Gastrocnemius medialis (tissue), 4 donors: ENCODE measurements around the gene GALNT2.

ENCODE experiments used
- POLR2A ChIP-seq, 2 donors: fragments of 450-650 bp; IDR thresholded peaks; one replicate each; pipeline ENCODE4 v1.6.1; 2017; ENCODE audit warnings: antibody characterized with exemption in 2 of 2, mild to moderate bottlenecking in 2 of 2, moderate library complexity in 2 of 2
- TF ChIP-seq, protein P1 (sequence below), 5 experiments: fragments of 450-650 bp in 3 of 5; fragments of 200-600 bp in 2 of 5; sonication (generic) in 2 of 5; IDR thresholded peaks in 4 of 5; conservative IDR thresholded peaks in 1 of 5; 1 replicate in 4 of 5; 2 replicates in 1 of 5; pipeline ENCODE4 v1.5.1; 2016 to 2019; ENCODE audit warnings: antibody characterized with exemption in 5 of 5, mild to moderate bottlenecking in 3 of 5, moderate library complexity in 3 of 5

DNA sequence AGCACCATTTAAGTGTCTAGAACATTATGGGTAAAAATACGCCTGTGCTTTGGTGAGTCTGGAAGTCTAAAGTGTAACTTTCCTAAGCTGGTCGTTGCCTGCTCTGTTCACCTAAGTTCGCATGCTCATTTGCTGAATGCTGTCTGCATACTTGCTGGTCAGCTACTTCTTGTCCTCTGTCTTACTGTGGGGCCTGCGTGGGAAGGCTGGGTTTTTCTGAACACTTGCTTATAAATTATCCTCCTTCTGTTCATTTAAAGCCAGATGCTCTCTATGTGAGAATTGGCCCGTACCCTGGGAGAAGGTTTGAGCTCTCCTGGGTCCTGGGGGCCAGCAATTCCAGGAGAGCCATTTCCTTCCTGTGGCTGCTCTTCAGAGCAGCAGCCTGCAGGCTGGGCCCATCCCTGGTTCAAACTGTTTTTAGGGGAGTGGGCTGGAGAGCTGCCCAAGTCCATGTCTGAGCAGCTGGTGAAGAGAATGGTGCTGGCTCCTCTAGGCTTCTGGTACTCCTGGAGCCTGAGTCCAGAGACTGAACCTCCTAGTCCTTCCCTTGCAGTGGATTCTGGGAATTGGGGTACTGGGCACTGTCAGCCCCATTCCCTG is 75.7 kb downstream of the GALNT2 start:
- TF ChIP-seq, protein P1, sequence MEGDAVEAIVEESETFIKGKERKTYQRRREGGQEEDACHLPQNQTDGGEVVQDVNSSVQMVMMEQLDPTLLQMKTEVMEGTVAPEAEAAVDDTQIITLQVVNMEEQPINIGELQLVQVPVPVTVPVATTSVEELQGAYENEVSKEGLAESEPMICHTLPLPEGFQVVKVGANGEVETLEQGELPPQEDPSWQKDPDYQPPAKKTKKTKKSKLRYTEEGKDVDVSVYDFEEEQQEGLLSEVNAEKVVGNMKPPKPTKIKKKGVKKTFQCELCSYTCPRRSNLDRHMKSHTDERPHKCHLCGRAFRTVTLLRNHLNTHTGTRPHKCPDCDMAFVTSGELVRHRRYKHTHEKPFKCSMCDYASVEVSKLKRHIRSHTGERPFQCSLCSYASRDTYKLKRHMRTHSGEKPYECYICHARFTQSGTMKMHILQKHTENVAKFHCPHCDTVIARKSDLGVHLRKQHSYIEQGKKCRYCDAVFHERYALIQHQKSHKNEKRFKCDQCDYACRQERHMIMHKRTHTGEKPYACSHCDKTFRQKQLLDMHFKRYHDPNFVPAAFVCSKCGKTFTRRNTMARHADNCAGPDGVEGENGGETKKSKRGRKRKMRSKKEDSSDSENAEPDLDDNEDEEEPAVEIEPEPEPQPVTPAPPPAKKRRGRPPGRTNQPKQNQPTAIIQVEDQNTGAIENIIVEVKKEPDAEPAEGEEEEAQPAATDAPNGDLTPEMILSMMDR (IDR thresholded peaks at IDR 0.05 in 4 of 5, conservative IDR thresholded peaks at IDR 0.05 in 1 of 5), result no peak
- TF ChIP-seq POLR2A (IDR thresholded peaks at IDR 0.05), result no peak
